IMR-90 (cell line): ENCODE data around the gene CDC42BPA.

Experiments
- CTCF ChIP-seq: conservative IDR thresholded peaks from 2 replicates; pipeline ENCODE4 v1.5.1; 2012; ENCODE audit warnings: mild to moderate bottlenecking, low read depth, low read length, improper control_type of control experiment
- POLR2A ChIP-seq: IDR thresholded peaks from 2 replicates; pipeline ENCODE4 v1.6.1; 2012; ENCODE audit warnings: mild to moderate bottlenecking, low read depth, low read length

GRCh38 chr1:227215863-227216510 lies 102.3 kb downstream of the CDC42BPA start:
- TF ChIP-seq CTCF: no peak
- TF ChIP-seq POLR2A: no peak
